ENCODE results near the gene MNT. TPM values are rescaled to one million over a fixed set of nuclear protein-coding genes. Genes with fewer than 3 reads are reported as not detected.

MNT gene
- total and polyA plus RNA-seq, 9 of the 15 experiments (the other 6 are each of a cell fraction or from before 2014, with no cell fraction given), result 0.18 to 23.8 (median 5.3) TPM

DNA sequence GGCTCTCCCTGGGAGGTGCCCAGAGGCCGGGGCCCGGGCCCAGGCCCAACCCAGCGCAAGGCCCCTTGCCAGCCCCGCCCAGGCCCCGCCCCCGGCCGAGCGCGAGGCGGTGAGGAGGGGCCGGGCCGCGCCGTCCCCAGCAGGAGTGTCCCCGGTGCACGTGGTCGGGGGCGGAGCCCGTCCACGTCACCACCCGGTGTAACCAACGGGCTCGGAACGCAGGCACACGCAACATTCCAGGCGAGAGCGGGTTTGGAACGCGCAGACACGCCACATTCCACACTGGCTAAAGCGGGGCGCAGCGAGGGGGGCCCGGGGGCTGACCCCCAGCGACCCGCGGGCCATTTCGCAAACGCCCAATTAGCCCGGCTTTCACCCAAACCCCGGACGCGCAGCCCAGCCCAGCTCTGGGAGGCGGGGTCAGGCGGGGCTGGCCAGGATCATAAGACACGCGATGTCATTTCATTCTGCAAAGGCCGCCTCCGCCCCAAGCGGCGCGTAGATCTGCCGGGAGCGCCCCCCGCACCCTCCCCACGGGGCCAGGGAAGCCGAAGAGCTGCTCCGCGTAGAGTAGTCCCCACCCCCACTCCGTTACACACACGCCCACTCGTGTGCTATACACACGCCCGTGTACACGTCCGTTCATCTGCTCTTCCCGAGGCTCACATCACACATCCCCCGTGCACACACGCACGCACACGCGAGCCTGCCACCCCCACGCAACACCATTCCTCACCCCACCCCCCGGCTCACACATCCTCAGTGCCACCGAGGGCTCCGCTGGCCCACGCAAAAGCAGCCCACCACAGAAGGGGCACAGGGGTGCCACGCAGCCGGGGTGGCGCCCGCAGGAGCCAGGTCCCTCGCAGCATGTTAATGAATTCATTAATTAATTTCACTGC lies 1.0 kb downstream of the MNT start (continued):
- TF ChIP-seq, protein P1, sequence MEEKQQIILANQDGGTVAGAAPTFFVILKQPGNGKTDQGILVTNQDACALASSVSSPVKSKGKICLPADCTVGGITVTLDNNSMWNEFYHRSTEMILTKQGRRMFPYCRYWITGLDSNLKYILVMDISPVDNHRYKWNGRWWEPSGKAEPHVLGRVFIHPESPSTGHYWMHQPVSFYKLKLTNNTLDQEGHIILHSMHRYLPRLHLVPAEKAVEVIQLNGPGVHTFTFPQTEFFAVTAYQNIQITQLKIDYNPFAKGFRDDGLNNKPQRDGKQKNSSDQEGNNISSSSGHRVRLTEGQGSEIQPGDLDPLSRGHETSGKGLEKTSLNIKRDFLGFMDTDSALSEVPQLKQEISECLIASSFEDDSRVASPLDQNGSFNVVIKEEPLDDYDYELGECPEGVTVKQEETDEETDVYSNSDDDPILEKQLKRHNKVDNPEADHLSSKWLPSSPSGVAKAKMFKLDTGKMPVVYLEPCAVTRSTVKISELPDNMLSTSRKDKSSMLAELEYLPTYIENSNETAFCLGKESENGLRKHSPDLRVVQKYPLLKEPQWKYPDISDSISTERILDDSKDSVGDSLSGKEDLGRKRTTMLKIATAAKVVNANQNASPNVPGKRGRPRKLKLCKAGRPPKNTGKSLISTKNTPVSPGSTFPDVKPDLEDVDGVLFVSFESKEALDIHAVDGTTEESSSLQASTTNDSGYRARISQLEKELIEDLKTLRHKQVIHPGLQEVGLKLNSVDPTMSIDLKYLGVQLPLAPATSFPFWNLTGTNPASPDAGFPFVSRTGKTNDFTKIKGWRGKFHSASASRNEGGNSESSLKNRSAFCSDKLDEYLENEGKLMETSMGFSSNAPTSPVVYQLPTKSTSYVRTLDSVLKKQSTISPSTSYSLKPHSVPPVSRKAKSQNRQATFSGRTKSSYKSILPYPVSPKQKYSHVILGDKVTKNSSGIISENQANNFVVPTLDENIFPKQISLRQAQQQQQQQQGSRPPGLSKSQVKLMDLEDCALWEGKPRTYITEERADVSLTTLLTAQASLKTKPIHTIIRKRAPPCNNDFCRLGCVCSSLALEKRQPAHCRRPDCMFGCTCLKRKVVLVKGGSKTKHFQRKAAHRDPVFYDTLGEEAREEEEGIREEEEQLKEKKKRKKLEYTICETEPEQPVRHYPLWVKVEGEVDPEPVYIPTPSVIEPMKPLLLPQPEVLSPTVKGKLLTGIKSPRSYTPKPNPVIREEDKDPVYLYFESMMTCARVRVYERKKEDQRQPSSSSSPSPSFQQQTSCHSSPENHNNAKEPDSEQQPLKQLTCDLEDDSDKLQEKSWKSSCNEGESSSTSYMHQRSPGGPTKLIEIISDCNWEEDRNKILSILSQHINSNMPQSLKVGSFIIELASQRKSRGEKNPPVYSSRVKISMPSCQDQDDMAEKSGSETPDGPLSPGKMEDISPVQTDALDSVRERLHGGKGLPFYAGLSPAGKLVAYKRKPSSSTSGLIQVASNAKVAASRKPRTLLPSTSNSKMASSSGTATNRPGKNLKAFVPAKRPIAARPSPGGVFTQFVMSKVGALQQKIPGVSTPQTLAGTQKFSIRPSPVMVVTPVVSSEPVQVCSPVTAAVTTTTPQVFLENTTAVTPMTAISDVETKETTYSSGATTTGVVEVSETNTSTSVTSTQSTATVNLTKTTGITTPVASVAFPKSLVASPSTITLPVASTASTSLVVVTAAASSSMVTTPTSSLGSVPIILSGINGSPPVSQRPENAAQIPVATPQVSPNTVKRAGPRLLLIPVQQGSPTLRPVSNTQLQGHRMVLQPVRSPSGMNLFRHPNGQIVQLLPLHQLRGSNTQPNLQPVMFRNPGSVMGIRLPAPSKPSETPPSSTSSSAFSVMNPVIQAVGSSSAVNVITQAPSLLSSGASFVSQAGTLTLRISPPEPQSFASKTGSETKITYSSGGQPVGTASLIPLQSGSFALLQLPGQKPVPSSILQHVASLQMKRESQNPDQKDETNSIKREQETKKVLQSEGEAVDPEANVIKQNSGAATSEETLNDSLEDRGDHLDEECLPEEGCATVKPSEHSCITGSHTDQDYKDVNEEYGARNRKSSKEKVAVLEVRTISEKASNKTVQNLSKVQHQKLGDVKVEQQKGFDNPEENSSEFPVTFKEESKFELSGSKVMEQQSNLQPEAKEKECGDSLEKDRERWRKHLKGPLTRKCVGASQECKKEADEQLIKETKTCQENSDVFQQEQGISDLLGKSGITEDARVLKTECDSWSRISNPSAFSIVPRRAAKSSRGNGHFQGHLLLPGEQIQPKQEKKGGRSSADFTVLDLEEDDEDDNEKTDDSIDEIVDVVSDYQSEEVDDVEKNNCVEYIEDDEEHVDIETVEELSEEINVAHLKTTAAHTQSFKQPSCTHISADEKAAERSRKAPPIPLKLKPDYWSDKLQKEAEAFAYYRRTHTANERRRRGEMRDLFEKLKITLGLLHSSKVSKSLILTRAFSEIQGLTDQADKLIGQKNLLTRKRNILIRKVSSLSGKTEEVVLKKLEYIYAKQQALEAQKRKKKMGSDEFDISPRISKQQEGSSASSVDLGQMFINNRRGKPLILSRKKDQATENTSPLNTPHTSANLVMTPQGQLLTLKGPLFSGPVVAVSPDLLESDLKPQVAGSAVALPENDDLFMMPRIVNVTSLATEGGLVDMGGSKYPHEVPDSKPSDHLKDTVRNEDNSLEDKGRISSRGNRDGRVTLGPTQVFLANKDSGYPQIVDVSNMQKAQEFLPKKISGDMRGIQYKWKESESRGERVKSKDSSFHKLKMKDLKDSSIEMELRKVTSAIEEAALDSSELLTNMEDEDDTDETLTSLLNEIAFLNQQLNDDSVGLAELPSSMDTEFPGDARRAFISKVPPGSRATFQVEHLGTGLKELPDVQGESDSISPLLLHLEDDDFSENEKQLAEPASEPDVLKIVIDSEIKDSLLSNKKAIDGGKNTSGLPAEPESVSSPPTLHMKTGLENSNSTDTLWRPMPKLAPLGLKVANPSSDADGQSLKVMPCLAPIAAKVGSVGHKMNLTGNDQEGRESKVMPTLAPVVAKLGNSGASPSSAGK (IDR thresholded peaks at IDR 0.05), result no peak
- no peak for TF ChIP-seq CHD4 (IDR thresholded peaks at IDR 0.05; ENCODE audit: insufficient read depth, insufficient replicate concordance, low read depth, low read length, poor library complexity, severe bottlenecking)
- TF ChIP-seq, protein P2, sequence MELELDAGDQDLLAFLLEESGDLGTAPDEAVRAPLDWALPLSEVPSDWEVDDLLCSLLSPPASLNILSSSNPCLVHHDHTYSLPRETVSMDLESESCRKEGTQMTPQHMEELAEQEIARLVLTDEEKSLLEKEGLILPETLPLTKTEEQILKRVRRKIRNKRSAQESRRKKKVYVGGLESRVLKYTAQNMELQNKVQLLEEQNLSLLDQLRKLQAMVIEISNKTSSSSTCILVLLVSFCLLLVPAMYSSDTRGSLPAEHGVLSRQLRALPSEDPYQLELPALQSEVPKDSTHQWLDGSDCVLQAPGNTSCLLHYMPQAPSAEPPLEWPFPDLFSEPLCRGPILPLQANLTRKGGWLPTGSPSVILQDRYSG (tag; conservative IDR thresholded peaks at IDR 0.05; ENCODE audit: low read depth), result 0 out of 2 replicates have a peak, but pooled peaks have one; percentile 42
- no peak for TF ChIP-seq POLR3A (IDR thresholded peaks at IDR 0.05; ENCODE audit: borderline replicate concordance, extremely low read depth, insufficient read depth, insufficient read length)
- no peak for TF ChIP-seq HDAC6 (IDR thresholded peaks at IDR 0.05; ENCODE audit: low read depth, low read length)
- TF ChIP-seq TCF7 (IDR thresholded peaks at IDR 0.05; ENCODE audit: borderline replicate concordance), result 0 out of 2 replicates have a peak, but pooled peaks have one; percentile 17
- peak; percentile 78 to 99 for TF ChIP-seq TEAD1 (CRISPR knock-in tag; IDR thresholded peaks at IDR 0.05)
- TF ChIP-seq, protein P3, sequence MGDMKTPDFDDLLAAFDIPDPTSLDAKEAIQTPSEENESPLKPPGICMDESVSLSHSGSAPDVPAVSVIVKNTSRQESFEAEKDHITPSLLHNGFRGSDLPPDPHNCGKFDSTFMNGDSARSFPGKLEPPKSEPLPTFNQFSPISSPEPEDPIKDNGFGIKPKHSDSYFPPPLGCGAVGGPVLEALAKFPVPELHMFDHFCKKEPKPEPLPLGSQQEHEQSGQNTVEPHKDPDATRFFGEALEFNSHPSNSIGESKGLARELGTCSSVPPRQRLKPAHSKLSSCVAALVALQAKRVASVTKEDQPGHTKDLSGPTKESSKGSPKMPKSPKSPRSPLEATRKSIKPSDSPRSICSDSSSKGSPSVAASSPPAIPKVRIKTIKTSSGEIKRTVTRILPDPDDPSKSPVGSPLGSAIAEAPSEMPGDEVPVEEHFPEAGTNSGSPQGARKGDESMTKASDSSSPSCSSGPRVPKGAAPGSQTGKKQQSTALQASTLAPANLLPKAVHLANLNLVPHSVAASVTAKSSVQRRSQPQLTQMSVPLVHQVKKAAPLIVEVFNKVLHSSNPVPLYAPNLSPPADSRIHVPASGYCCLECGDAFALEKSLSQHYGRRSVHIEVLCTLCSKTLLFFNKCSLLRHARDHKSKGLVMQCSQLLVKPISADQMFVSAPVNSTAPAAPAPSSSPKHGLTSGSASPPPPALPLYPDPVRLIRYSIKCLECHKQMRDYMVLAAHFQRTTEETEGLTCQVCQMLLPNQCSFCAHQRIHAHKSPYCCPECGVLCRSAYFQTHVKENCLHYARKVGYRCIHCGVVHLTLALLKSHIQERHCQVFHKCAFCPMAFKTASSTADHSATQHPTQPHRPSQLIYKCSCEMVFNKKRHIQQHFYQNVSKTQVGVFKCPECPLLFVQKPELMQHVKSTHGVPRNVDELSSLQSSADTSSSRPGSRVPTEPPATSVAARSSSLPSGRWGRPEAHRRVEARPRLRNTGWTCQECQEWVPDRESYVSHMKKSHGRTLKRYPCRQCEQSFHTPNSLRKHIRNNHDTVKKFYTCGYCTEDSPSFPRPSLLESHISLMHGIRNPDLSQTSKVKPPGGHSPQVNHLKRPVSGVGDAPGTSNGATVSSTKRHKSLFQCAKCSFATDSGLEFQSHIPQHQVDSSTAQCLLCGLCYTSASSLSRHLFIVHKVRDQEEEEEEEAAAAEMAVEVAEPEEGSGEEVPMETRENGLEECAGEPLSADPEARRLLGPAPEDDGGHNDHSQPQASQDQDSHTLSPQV (IDR thresholded peaks at IDR 0.05), result no peak

Measured in K562 (cell line).